ENCODE measurements around the gene ESR1.

- TF ChIP-seq CTCF (IDR thresholded peaks at IDR 0.05; ENCODE audit: low read depth, low read length, poor library complexity, severe bottlenecking) (no peak), EZH2phosphoT487 (IDR thresholded peaks at IDR 0.05; ENCODE audit: borderline replicate concordance, low read length) (no peak)
These were observed 344.4 kb downstream of the ESR1 start for GRCh38 chr6:152151920-152152319.

All from DOHH2 (cell line).